Measurements from ENCODE around the gene TUBB1.

DNA sequence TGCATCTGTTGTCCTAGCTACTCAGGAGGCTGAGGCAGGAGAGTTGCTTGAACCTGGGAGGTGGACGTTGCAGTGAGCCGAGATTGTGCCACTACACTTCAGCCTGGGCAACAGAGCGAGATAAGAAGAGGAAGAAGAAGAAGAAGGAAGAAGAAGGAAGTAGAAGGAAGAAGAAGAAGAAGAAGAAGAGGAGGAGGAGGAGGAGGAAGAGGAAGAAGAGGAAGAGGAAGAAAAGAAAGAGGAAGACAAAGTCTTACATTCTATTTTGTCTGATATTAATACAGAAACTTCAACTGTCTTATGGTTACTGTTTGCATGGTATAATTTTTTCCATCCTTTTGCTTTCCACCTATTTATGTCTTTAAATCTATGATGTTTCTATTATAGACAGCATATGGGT lies 45.4 kb upstream of the TUBB1 start:
- TF ChIP-seq ZNF324 (tag by site-specific recombination; IDR thresholded peaks at IDR 0.05) (no peak), CTCF (tag by site-specific recombination; IDR thresholded peaks at IDR 0.05) (no peak), ZNF580 (tag by site-specific recombination; IDR thresholded peaks at IDR 0.05) (no peak), KLF9 (tag by site-specific recombination; IDR thresholded peaks at IDR 0.05; ENCODE audit: low read depth) (no peak)
- TF ChIP-seq, protein P1, sequence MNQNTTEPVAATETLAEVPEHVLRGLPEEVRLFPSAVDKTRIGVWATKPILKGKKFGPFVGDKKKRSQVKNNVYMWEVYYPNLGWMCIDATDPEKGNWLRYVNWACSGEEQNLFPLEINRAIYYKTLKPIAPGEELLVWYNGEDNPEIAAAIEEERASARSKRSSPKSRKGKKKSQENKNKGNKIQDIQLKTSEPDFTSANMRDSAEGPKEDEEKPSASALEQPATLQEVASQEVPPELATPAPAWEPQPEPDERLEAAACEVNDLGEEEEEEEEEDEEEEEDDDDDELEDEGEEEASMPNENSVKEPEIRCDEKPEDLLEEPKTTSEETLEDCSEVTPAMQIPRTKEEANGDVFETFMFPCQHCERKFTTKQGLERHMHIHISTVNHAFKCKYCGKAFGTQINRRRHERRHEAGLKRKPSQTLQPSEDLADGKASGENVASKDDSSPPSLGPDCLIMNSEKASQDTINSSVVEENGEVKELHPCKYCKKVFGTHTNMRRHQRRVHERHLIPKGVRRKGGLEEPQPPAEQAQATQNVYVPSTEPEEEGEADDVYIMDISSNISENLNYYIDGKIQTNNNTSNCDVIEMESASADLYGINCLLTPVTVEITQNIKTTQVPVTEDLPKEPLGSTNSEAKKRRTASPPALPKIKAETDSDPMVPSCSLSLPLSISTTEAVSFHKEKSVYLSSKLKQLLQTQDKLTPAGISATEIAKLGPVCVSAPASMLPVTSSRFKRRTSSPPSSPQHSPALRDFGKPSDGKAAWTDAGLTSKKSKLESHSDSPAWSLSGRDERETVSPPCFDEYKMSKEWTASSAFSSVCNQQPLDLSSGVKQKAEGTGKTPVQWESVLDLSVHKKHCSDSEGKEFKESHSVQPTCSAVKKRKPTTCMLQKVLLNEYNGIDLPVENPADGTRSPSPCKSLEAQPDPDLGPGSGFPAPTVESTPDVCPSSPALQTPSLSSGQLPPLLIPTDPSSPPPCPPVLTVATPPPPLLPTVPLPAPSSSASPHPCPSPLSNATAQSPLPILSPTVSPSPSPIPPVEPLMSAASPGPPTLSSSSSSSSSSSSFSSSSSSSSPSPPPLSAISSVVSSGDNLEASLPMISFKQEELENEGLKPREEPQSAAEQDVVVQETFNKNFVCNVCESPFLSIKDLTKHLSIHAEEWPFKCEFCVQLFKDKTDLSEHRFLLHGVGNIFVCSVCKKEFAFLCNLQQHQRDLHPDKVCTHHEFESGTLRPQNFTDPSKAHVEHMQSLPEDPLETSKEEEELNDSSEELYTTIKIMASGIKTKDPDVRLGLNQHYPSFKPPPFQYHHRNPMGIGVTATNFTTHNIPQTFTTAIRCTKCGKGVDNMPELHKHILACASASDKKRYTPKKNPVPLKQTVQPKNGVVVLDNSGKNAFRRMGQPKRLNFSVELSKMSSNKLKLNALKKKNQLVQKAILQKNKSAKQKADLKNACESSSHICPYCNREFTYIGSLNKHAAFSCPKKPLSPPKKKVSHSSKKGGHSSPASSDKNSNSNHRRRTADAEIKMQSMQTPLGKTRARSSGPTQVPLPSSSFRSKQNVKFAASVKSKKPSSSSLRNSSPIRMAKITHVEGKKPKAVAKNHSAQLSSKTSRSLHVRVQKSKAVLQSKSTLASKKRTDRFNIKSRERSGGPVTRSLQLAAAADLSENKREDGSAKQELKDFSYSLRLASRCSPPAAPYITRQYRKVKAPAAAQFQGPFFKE (tag by site-specific recombination; IDR thresholded peaks at IDR 0.05; ENCODE audit: borderline replicate concordance), result no peak
